ENCODE data around the gene CEP164. TPM values are rescaled to one million over a fixed set of nuclear protein-coding genes. Genes with fewer than 3 reads are reported as not detected.

CEP164 gene
- total RNA-seq, 1 experiment from 2014 or later = 43.7 TPM

DNA sequence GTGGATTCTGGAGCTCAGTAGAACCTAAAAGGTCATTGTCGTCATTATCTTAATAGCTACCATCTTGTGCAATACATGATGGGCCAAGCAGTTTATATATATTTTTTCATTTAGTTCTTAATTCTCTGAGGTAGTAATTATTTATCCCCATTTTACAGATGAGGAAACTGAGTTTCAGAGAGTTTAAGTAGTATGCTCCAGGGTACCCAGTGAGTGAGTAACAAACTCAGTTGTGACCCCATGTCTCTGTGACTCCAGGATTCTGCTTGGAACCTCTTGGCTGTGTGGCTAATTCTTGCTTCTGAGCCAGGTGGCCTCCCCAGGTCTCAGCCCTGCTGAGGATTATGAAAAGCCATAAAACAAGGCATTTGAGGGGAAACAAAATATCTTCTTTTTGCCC is 82.6 kb downstream of the CEP164 start:
- POLR2A ChIA-PET (ENCODE audit: unreplicated experiment) = no interaction called here
- intact Hi-C loops (cut with micrococcal nuclease) = no loop called here
- Histone ChIP-seq H3K27ac (ENCODE audit: low read length) (no peak overlapping the region), H3K9me2 (replicated peaks; ENCODE audit: low read length) (no peaks in the 10 kb centered on the region), H3K4me3 (ENCODE audit: low read length) (no peak overlapping the region), H2AFZ (ENCODE audit: low read length) (no peak overlapping the region), H3K79me2 (ENCODE audit: low read length) (no peaks in the 10 kb centered on the region), H3K4me2 (ENCODE audit: low read length) (no peak overlapping the region), H4K20me1 (ENCODE audit: low read length) (no peaks in the 10 kb centered on the region), H3K4me1 (ENCODE audit: insufficient read depth, low read length) (no peaks in the 10 kb centered on the region), H3K27me3 (ENCODE audit: low read length) (no peaks in the 10 kb centered on the region), H3K36me3 (ENCODE audit: low read depth, low read length) (peaks cover 21% of the 10 kb centered on the region), H3F3A (ENCODE audit: low read length, unreplicated experiment) (no peaks in the 10 kb centered on the region), H3K9me3 (ENCODE audit: low read length) (no peaks in the 10 kb centered on the region), H3K9ac (ENCODE audit: low read length) (no peak overlapping the region)
- CTCF ChIA-PET = no interaction called here
- BruUV-seq (replicated peaks) = no TSS peak
- DNase-seq (no peak), ATAC-seq (no peak)
- TF ChIP-seq EZH2 (IDR thresholded peaks at IDR 0.05; ENCODE audit: low read length, unreplicated experiment) (no peak), EZH2phosphoT487 (IDR thresholded peaks at IDR 0.05; ENCODE audit: borderline replicate concordance, low read length) (no peak)
- TF ChIP-seq, protein P1, sequence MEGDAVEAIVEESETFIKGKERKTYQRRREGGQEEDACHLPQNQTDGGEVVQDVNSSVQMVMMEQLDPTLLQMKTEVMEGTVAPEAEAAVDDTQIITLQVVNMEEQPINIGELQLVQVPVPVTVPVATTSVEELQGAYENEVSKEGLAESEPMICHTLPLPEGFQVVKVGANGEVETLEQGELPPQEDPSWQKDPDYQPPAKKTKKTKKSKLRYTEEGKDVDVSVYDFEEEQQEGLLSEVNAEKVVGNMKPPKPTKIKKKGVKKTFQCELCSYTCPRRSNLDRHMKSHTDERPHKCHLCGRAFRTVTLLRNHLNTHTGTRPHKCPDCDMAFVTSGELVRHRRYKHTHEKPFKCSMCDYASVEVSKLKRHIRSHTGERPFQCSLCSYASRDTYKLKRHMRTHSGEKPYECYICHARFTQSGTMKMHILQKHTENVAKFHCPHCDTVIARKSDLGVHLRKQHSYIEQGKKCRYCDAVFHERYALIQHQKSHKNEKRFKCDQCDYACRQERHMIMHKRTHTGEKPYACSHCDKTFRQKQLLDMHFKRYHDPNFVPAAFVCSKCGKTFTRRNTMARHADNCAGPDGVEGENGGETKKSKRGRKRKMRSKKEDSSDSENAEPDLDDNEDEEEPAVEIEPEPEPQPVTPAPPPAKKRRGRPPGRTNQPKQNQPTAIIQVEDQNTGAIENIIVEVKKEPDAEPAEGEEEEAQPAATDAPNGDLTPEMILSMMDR (conservative IDR thresholded peaks at IDR 0.05; ENCODE audit: low read depth, low read length) = no peak

DNA sequence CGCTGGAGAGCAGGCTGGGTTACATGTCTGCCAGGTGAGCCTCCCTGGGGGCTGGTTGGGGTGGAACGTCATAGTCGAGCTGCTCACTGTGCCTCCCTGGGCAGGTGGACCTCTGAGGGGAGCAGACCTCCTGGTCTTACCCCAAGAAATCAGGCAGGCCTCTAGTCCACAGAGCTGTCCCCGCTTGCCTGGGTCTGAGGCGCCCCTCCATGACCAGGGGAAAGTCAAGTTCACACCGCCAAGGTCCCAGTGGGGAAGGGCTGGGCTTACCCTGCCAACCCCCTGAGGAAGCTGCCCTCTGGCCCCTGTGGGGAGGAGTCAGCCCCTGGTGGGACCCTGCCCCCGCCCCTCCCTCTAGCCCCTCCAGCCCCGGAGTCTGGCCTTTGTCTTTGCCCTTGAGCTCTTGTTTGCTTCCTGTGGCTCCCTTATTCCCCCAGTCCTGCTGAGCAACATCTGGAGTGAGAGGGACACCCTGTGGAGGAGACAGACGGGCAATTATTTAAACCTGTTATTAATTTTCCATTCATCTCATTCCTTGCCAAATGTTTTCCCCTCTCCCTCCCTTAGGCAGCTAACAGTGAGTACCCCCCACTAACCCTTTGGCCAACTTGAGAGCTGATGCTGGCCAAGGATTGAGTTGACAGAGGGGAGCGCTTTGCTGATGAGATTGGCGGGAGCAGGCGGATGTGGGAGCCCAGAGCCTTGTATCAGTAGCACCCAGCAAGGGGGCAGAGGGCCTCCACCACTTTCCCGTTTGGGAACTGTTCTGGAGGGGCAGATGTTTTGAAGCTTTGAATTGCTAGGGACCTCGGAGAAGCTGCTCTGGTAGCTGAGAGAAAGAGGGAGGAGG is 83.4 kb downstream of the CEP164 start:
- no peak overlapping the region for H3K4me3 ChIP-seq (ENCODE audit: low read length)
- BruUV-seq (replicated peaks) = no TSS peak
- no peak overlapping the region for H3K4me2 ChIP-seq (ENCODE audit: low read length)
- DNase-seq (no peak), ATAC-seq (no peak)
- peaks cover 15% of the 10 kb centered on the region for H3K36me3 ChIP-seq (ENCODE audit: low read depth, low read length)
- POLR2A ChIA-PET (ENCODE audit: unreplicated experiment) = no interaction called here
- no peak for TF ChIP-seq EZH2phosphoT487 (IDR thresholded peaks at IDR 0.05; ENCODE audit: borderline replicate concordance, low read length)
- TF ChIP-seq, protein P1 (conservative IDR thresholded peaks at IDR 0.05; ENCODE audit: low read depth, low read length) = no peak
- TF ChIP-seq EZH2 (IDR thresholded peaks at IDR 0.05; ENCODE audit: low read length, unreplicated experiment) = no peak
- no peaks in the 10 kb centered on the region for H4K20me1 ChIP-seq (ENCODE audit: low read length)
- H3K9me2 ChIP-seq (replicated peaks; ENCODE audit: low read length) = no peaks in the 10 kb centered on the region
- H3K79me2 ChIP-seq (ENCODE audit: low read length) = no peaks in the 10 kb centered on the region
- no peak overlapping the region for H3K9ac ChIP-seq (ENCODE audit: low read length)
- H3F3A ChIP-seq (ENCODE audit: low read length, unreplicated experiment) = no peaks in the 10 kb centered on the region
- H3K9me3 ChIP-seq (ENCODE audit: low read length) = no peaks in the 10 kb centered on the region
- intact Hi-C loops (cut with micrococcal nuclease) = no loop called here
- CTCF ChIA-PET = no interaction called here
- H3K4me1 ChIP-seq (ENCODE audit: insufficient read depth, low read length) = no peaks in the 10 kb centered on the region
- no peaks in the 10 kb centered on the region for H3K27me3 ChIP-seq (ENCODE audit: low read length)
- no peak overlapping the region for H2AFZ ChIP-seq (ENCODE audit: low read length)
- no peak overlapping the region for H3K27ac ChIP-seq (ENCODE audit: low read length)

DNA sequence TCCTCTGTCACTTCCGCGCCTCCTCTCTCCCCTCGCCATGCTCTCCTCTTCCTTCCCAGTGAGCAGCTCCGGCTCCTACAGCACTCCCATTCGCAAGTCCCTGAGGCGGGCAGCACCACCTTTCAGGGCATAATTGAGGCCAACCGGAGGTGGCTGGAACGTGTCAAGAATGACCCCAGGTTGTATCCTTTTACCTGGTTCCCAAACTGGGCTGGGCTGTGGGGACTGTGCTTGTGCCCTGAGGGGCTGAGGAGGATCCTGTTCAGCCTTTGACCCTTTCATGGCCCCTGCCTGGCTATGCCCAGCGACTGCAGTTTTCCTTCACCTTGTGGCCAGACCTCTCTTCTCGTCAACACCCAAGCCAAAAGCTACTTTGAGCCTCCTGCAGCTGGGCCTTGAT is 84.1 kb downstream of the CEP164 start:
- ATAC-seq = no peak
- H3K27ac ChIP-seq (ENCODE audit: low read length) = no peak overlapping the region
- ChIA-PET CTCF (no interaction called here), POLR2A (ENCODE audit: unreplicated experiment) (no interaction called here)
- no peaks in the 10 kb centered on the region for H3K9me2 ChIP-seq (replicated peaks; ENCODE audit: low read length)
- no peaks in the 10 kb centered on the region for H3K9me3 ChIP-seq (ENCODE audit: low read length)
- H3K4me3 ChIP-seq (ENCODE audit: low read length) = no peak overlapping the region
- H3F3A ChIP-seq (ENCODE audit: low read length, unreplicated experiment) = no peaks in the 10 kb centered on the region
- no peak for TF ChIP-seq EZH2 (IDR thresholded peaks at IDR 0.05; ENCODE audit: low read length, unreplicated experiment)
- TF ChIP-seq, protein P1 (conservative IDR thresholded peaks at IDR 0.05; ENCODE audit: low read depth, low read length) = no peak
- no peak for TF ChIP-seq EZH2phosphoT487 (IDR thresholded peaks at IDR 0.05; ENCODE audit: borderline replicate concordance, low read length)
- no peaks in the 10 kb centered on the region for H3K4me1 ChIP-seq (ENCODE audit: insufficient read depth, low read length)
- no peak overlapping the region for H3K4me2 ChIP-seq (ENCODE audit: low read length)
- H3K27me3 ChIP-seq (ENCODE audit: low read length) = no peaks in the 10 kb centered on the region
- DNase-seq = no peak
- no TSS peak for BruUV-seq (replicated peaks)
- H4K20me1 ChIP-seq (ENCODE audit: low read length) = no peaks in the 10 kb centered on the region
- no peak overlapping the region for H2AFZ ChIP-seq (ENCODE audit: low read length)
- H3K79me2 ChIP-seq (ENCODE audit: low read length) = no peaks in the 10 kb centered on the region
- intact Hi-C loops (cut with micrococcal nuclease) = no loop called here
- peaks cover 10% of the 10 kb centered on the region; the same call in 1 of the 2 replicates for H3K36me3 ChIP-seq (ENCODE audit: low read depth, low read length)
- no peak overlapping the region for H3K9ac ChIP-seq (ENCODE audit: low read length)

Data from PC-3 (cell line).